Astrocyte (in vitro differentiated cells and primary cell): Measurements from ENCODE around the gene MAN1A1.

Source experiments
- EZH2 ChIP-seq: IDR thresholded peaks from 2 replicates; pipeline ENCODE4 v1.6.1; 2012; ENCODE audit warnings: mild to moderate bottlenecking, low read length, inconsistent platforms; ENCODE audit not compliant: insufficient read depth
- TF ChIP-seq, protein P1 (sequence below): IDR thresholded peaks from 2 replicates; pipeline ENCODE4 v1.5.1; 2011; ENCODE audit warnings: low read depth, mild to moderate bottlenecking, inconsistent platforms, low read length, moderate library complexity; ENCODE audit not compliant: insufficient read depth

DNA sequence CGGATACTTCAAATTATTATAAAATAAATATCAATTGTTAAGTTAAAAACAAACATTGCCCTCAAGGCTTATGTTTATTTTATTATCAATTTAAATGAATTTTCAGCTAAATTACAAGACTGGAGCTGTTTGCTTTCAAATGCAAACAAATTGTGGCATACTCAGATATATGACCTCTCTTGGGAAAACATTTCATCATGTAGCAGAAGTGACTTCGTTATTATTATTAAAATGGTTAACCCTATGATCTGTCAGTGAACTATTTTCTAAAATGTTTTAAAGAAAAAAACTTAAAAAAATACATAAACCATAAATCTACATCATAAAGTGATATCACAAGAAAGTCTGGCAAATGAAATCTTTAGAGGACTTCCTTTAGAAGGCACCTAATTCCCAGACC is 72.5 kb downstream of the MAN1A1 start:
- TF ChIP-seq, protein P1, sequence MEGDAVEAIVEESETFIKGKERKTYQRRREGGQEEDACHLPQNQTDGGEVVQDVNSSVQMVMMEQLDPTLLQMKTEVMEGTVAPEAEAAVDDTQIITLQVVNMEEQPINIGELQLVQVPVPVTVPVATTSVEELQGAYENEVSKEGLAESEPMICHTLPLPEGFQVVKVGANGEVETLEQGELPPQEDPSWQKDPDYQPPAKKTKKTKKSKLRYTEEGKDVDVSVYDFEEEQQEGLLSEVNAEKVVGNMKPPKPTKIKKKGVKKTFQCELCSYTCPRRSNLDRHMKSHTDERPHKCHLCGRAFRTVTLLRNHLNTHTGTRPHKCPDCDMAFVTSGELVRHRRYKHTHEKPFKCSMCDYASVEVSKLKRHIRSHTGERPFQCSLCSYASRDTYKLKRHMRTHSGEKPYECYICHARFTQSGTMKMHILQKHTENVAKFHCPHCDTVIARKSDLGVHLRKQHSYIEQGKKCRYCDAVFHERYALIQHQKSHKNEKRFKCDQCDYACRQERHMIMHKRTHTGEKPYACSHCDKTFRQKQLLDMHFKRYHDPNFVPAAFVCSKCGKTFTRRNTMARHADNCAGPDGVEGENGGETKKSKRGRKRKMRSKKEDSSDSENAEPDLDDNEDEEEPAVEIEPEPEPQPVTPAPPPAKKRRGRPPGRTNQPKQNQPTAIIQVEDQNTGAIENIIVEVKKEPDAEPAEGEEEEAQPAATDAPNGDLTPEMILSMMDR: no peak
- no peak for TF ChIP-seq EZH2
